ENCODE measurements around the gene GIGYF2. TPM values are rescaled to one million over a fixed set of nuclear protein-coding genes. Genes with fewer than 3 reads are reported as not detected.

GIGYF2 gene
- total and polyA plus RNA-seq, 2 of the 13 experiments (the other 11 are each of a cell fraction or from before 2014, with no cell fraction given), result 44.9 to 73.5 TPM

DNA sequence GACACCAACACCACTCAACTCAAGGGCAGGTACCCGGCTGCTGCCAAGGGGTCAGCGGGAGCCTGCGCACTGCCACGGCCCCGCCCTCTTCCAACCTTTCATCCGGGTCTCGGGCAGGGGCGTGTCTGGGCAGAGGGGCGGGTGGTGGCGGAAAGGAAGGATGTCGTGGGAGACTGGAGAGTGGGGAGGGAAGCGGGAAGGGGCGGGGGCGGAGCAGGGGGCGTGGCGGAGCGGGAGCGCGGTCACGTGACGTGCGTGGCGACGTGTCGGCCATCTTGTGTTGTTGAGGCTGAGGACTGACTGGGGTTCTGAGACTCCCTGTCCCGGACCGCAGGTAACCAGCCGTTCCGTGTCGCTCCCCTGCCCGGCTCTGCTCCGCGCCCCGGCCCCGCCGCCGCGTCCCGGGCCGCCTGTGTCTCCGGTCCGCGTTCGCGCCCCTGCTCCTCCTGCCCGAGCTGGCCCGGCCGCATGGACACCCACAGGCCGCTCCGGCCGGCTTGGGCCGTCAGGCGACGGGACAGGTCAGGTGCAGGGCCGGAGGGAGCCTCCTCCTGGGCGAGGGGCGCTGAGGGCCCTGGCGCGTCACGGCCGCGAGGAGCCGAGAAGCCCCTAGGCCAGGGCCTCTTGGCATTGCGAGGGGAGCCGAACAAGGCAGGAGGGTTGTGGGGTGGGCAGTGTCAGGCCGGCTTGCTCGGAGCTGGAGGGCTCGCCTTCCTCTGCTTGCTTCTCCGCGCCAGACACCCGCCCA is at the start of gene GIGYF2 (continued):
- TF ChIP-seq, protein P1, sequence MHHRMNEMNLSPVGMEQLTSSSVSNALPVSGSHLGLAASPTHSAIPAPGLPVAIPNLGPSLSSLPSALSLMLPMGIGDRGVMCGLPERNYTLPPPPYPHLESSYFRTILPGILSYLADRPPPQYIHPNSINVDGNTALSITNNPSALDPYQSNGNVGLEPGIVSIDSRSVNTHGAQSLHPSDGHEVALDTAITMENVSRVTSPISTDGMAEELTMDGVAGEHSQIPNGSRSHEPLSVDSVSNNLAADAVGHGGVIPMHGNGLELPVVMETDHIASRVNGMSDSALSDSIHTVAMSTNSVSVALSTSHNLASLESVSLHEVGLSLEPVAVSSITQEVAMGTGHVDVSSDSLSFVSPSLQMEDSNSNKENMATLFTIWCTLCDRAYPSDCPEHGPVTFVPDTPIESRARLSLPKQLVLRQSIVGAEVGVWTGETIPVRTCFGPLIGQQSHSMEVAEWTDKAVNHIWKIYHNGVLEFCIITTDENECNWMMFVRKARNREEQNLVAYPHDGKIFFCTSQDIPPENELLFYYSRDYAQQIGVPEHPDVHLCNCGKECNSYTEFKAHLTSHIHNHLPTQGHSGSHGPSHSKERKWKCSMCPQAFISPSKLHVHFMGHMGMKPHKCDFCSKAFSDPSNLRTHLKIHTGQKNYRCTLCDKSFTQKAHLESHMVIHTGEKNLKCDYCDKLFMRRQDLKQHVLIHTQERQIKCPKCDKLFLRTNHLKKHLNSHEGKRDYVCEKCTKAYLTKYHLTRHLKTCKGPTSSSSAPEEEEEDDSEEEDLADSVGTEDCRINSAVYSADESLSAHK (CRISPR knock-in tag; IDR thresholded peaks at IDR 0.05; ENCODE audit: borderline replicate concordance), result no peak
- no peak for TF ChIP-seq ZNF160 (CRISPR knock-in tag; IDR thresholded peaks at IDR 0.05)
- peak; percentile 18; the same call in 1 of the 2 replicates for TF ChIP-seq TARDBP (CRISPR knock-in tag; IDR thresholded peaks at IDR 0.05)
- no peak for TF ChIP-seq MAFK (conservative IDR thresholded peaks at IDR 0.05 in 1 of 2, IDR thresholded peaks at IDR 0.05 in 1 of 2; ENCODE audit: low read length in 2 of 2)
- TF ChIP-seq RFX5 (IDR thresholded peaks at IDR 0.05; ENCODE audit: low read depth, low read length), result no peak
- peak; percentile 18; the same call in 1 of the 2 replicates for TF ChIP-seq ZIK1 (CRISPR knock-in tag; IDR thresholded peaks at IDR 0.05; ENCODE audit: borderline replicate concordance, low read depth)
- TF ChIP-seq ZNF556 (CRISPR knock-in tag; IDR thresholded peaks at IDR 0.05; ENCODE audit: borderline replicate concordance), result peak; percentile 96; the same call in 1 of the 2 replicates
- peak; percentile 97 for TF ChIP-seq ZNF607 (CRISPR knock-in tag; IDR thresholded peaks at IDR 0.05; ENCODE audit: borderline replicate concordance)
- TF ChIP-seq HHEX (CRISPR knock-in tag; IDR thresholded peaks at IDR 0.05), result no peak
- TF ChIP-seq TOE1 (CRISPR knock-in tag; IDR thresholded peaks at IDR 0.05), result peak; percentile 60; the same call in 1 of the 2 replicates
- TF ChIP-seq ARHGAP35 (CRISPR knock-in tag; IDR thresholded peaks at IDR 0.05; ENCODE audit: borderline replicate concordance), result 0 out of 2 replicates have a peak, but pooled peaks have one; percentile 54
- TF ChIP-seq U2AF1 (optimal IDR thresholded peaks at IDR 0.05; ENCODE audit: low read depth, low read length), result no peak
- no peak; the same call in 1 of the 2 replicates for TF ChIP-seq PITX1 (CRISPR knock-in tag; IDR thresholded peaks at IDR 0.05)
- peak; percentile 98 for TF ChIP-seq RARG (CRISPR knock-in tag; IDR thresholded peaks at IDR 0.05; ENCODE audit: low read depth)
- no peak for TF ChIP-seq THYN1 (CRISPR knock-in tag; IDR thresholded peaks at IDR 0.05; ENCODE audit: borderline replicate concordance, low read depth)
- TF ChIP-seq, protein P2, sequence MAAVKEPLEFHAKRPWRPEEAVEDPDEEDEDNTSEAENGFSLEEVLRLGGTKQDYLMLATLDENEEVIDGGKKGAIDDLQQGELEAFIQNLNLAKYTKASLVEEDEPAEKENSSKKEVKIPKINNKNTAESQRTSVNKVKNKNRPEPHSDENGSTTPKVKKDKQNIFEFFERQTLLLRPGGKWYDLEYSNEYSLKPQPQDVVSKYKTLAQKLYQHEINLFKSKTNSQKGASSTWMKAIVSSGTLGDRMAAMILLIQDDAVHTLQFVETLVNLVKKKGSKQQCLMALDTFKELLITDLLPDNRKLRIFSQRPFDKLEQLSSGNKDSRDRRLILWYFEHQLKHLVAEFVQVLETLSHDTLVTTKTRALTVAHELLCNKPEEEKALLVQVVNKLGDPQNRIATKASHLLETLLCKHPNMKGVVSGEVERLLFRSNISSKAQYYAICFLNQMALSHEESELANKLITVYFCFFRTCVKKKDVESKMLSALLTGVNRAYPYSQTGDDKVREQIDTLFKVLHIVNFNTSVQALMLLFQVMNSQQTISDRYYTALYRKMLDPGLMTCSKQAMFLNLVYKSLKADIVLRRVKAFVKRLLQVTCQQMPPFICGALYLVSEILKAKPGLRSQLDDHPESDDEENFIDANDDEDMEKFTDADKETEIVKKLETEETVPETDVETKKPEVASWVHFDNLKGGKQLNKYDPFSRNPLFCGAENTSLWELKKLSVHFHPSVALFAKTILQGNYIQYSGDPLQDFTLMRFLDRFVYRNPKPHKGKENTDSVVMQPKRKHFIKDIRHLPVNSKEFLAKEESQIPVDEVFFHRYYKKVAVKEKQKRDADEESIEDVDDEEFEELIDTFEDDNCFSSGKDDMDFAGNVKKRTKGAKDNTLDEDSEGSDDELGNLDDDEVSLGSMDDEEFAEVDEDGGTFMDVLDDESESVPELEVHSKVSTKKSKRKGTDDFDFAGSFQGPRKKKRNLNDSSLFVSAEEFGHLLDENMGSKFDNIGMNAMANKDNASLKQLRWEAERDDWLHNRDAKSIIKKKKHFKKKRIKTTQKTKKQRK (IDR thresholded peaks at IDR 0.05; ENCODE audit: low read length), result no peak
- TF ChIP-seq ZNF619 (CRISPR knock-in tag; IDR thresholded peaks at IDR 0.05), result no peak
- TF ChIP-seq ZNF234 (CRISPR knock-in tag; conservative IDR thresholded peaks at IDR 0.05), result no peak
- no peak for TF ChIP-seq TAF15 (IDR thresholded peaks at IDR 0.05; ENCODE audit: low read depth, low read length, poor library complexity, severe bottlenecking)
- TF ChIP-seq NBN (conservative IDR thresholded peaks at IDR 0.05), result no peak
- TF ChIP-seq ZNF75D (CRISPR knock-in tag; IDR thresholded peaks at IDR 0.05; ENCODE audit: borderline replicate concordance), result no peak
- peak; percentile 93 for TF ChIP-seq POLR2A (IDR thresholded peaks at IDR 0.05; ENCODE audit: insufficient read depth in 1 of 2, low read depth in 2 of 2, low read length in 2 of 2)
- TF ChIP-seq NFE2L2 (IDR thresholded peaks at IDR 0.05; ENCODE audit: low read length), result no peak
- TF ChIP-seq XBP1 (CRISPR knock-in tag; IDR thresholded peaks at IDR 0.05), result no peak
- TF ChIP-seq BHLHE40 (IDR thresholded peaks at IDR 0.05; ENCODE audit: low read length), result peak; percentile 97
